Fibroblast of the aortic adventitia (primary cell): ENCODE results near the gene RADIL. TPM values are rescaled to one million over a fixed set of nuclear protein-coding genes. Genes with fewer than 3 reads are reported as not detected.

Experiments used
- DNase-seq: peaks from one replicate; pipeline ENCODE4 v3.0.0-alpha.2; 2010; ENCODE audit warnings: low read depth
- H3K4me3 ChIP-seq: 2 replicates; pipeline ENCODE4 v1.5.1; 2011; ENCODE audit warnings: low read depth, mild to moderate bottlenecking, control low read depth, low read length, moderate library complexity
- total RNA-seq: library from RNA; depleted of rRNA; stranded (reverse); fragments of >200 nt; gene quantifications from 2 replicates; pipeline ENCODE4 v1.2.3, GENCODE V29; 2012; ENCODE audit warnings: low replicate concordance
- TF ChIP-seq, protein P1 (sequence below): IDR thresholded peaks from 2 replicates; pipeline ENCODE4 v1.5.1; 2011; ENCODE audit warnings: mild to moderate bottlenecking, low read length, control low read depth, inconsistent platforms; ENCODE audit not compliant: insufficient read depth

Gene RADIL
- total RNA-seq, 1 donor, result 1.4 TPM

DNA sequence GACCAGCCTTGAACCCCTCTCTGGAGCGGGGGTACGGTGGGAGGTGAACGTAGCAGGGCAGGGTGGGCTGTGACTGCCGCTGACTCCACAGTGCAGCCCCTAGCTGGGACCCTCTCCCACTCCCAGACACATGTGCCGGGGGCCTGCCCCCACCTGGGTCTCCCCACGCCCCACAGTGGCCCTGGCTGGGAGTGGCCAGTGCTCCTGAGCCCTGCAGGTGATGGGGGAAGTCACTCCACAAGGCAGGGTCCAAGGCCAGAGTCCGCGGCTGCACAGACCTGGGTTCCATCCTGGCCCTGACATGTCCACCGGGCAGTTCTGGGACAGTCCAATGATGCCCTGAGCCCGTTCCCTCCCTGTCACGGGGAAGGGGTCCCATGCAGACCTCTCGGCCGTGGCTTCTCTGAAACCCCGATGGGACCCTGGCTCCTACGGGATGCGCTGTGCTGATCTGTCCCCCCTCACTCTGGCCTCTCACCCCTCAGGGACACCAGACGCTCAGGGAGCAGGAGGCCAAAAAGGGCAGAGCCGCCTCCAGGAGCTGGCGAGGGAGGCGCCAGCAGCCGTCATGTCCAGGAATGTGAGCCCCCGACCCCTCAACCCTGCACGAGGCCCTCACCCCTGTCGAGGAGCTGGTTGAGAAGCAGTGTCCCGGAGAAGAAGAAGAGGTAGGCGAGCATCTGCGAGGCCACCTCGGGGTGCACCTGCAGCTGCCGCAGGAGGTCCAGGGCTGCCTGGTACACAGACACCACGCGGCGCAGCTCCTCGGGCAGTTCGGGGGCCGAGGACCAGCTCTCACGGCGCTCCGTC, 67.7 kb downstream of the RADIL start:
- TF ChIP-seq, protein P1, sequence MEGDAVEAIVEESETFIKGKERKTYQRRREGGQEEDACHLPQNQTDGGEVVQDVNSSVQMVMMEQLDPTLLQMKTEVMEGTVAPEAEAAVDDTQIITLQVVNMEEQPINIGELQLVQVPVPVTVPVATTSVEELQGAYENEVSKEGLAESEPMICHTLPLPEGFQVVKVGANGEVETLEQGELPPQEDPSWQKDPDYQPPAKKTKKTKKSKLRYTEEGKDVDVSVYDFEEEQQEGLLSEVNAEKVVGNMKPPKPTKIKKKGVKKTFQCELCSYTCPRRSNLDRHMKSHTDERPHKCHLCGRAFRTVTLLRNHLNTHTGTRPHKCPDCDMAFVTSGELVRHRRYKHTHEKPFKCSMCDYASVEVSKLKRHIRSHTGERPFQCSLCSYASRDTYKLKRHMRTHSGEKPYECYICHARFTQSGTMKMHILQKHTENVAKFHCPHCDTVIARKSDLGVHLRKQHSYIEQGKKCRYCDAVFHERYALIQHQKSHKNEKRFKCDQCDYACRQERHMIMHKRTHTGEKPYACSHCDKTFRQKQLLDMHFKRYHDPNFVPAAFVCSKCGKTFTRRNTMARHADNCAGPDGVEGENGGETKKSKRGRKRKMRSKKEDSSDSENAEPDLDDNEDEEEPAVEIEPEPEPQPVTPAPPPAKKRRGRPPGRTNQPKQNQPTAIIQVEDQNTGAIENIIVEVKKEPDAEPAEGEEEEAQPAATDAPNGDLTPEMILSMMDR, result no peak
- no peak overlapping the region for H3K4me3 ChIP-seq
- no peak for DNase-seq

DNA sequence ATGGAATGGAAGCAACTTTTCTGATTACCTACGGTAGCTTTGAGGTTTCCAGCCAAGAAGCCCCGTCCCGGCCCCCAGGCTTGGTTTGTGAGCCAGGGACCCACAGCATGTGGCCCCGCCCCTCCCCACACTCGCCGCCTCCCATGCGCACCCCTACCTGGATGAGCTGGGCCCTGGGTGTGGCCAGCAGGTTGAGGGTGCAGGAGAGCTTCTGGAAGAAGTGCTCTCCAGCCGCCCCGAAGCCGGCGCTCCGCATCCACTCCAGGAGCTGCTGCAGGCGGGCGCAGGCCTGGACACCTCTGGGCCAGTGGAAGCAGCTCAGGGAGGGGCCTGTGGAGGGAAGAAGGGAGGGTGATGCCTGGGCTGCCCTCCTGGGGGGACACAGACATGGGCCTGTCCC, 68.4 kb downstream of the RADIL start:
- DNase-seq, result no peak
- H3K4me3 ChIP-seq, result no peak overlapping the region
- TF ChIP-seq, protein P1, result no peak

DNA sequence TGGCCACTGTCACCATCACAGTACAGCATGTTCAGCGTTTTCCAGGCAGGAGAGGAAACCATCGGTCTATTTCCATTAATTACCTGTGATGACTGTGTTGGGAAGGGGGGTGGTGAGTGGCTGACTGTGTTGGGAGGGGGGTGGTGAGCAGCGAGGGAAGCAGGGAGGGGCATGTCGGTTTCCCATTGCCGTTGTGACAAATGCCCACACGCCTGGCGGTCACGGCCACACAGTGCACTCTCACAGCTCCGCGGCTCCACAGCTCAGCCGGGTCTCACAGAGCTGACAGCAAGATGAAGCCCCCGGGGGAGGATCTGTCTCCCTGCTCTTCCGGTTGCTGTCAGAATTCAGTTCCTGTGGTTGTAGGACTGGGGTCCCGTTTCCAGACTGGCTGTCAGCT, 69.1 kb downstream of the RADIL start:
- TF ChIP-seq, protein P1, result no peak
- DNase-seq, result no peak
- H3K4me3 ChIP-seq, result no peak overlapping the region

DNA sequence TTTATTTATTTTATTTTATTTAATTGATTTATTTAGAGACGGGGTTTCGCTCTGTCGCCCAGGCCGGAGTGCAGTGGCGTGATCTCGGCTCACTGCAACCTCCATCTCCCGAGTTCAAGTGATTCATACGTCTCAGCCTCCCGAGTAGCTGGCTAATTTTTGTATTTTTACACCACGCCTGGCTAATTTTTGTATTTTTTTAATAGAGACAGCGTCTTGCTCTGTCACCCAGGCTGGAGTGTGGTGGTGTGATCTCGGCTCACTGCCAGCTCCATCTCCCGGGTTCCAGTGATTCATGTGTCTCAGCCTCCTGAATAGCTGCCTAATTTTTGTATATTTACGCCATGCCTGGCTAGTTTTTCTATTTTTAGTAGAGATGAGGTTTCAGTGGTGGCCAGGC, 73.8 kb downstream of the RADIL start:
- no peak for DNase-seq
- H3K4me3 ChIP-seq, result no peak overlapping the region
- TF ChIP-seq, protein P1, result no peak

DNA sequence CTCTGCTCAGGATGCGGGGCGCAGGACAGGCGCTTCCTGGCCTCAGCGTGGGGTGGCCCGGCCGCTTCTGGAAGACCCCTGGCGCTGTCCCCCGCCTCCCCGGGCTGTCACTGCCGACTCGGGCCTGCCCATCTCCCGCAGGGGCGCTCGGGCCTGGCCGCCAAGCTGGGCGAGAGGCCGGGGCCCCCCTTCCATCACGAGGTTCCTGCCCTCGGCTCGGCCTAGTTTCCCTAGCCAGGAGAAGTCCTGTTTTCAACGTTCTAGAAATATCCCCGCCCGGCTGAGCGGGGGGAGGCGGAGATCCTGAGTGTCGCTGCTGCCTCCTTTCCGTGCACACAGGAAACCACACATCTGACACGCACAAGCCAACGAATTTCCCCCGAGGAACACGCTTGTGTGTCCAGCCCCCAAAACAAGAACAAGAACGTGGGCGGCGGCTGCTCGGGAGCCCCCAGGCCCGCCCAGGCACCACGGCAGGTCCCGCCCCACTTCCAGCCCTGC, 74.4 kb downstream of the RADIL start:
- no peak overlapping the region for H3K4me3 ChIP-seq
- TF ChIP-seq, protein P1, result no peak
- DNase-seq, result no peak

DNA sequence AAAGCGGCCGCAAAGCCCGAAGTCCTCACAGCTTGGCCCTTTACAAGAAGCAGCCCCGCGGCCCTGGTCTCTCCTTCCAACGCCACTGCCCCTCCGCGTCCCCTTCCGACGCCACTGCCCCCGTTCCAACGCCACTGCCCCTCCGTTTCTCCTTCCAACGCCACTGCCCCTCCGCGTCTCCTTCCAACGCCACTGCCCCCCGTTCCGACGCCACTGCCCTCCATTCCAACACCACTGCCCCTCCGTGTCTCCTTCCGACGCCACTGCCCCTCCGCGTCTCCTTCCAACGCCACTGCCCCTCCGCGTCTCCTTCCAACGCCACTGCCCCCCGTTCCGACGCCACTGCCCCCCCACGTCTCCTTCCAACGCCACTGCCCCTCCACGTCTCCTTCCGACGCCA, 75.0 kb downstream of the RADIL start:
- DNase-seq, result no peak

More for the DNA sequence above, 75.0 kb downstream of the RADIL start:
- TF ChIP-seq, protein P1, result no peak
- H3K4me3 ChIP-seq, result no peak overlapping the region
